Measurements from ENCODE around the gene POP4.
"Not testable (repeated sequence)": the region's sequence is repeated elsewhere in the genome, so short reads cannot be mapped to it uniquely, and the experiment has no call there.

Gene POP4

DNA sequence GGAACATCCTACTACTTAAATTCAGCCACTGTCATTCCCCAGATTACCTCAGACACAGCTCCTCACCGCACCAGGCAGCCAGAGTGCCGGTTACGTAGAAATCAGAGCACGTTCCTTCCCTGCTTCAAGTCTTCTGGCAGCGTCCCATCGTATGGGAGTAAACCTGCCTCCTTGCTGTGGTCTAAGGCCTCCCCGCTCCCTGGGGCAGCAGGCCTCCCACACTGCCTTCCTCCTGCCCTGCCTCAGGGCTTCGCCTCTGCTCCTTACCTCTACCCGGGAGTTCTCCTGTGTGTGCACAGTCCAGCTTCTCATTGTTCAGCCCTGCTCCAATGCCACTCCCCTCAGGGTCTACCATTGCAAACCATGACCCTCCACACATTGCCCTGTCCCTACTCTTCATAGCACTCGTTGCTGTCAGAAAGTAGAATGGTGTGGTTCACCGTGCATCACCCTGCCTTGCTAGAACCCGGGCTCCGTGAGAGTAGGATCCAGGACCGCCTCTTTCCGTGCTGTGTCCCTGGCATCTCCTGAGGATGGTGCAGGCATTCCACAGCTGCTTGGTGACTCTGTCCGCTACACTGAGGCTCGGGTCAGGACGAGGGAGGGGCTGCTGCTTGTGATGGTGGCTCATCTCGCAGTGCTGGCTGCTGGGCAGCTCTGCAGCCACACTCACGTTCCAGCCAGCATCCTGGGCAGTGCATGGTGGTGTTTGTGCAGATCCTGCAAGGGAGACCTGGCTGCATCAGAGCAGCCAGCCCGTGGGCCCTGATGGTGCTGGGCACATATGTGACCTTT is 6.9 kb downstream of the POP4 start:
- no peak for DNase-seq

DNA sequence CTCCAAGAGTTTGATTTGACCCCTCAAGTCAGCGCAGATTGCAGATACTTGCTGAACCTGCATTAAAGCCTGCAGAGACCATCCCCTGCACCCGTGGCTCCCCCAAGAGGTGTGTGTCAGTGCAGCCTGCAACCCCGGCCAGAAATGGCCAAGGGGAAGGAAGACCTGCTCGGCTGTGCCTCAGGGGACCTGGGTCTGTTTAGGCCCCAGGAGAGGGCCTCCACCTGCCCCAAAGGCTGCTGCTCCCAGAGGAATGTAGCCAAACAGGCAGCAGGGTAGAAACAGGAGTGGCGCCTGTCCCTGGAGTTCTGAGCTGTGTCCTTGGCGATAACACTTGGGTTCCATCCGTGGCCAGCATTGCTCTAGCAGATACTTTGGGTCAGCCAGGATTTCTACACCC is 8.0 kb downstream of the POP4 start:
- DNase-seq = no peak

DNA sequence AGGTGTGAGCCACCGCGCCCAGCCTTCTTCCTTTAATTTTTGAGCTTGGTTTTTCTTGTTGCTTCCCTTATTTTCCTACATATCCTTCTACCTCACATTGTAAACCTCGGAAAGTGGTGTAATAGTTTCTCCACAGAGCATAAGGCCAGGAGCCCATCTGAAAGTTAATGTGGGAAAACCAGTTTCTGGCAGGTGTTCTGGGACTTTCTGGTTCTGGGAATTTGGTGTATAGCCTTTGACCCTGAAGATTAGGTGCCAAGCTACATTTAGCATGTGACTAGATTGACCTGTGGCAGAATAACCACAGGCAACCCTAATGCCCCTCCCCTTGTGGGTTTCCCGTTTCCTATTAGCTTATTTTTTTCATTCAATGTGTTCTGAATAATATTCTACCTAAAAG is 8.7 kb downstream of the POP4 start:
- DNase-seq = no peak

DNA sequence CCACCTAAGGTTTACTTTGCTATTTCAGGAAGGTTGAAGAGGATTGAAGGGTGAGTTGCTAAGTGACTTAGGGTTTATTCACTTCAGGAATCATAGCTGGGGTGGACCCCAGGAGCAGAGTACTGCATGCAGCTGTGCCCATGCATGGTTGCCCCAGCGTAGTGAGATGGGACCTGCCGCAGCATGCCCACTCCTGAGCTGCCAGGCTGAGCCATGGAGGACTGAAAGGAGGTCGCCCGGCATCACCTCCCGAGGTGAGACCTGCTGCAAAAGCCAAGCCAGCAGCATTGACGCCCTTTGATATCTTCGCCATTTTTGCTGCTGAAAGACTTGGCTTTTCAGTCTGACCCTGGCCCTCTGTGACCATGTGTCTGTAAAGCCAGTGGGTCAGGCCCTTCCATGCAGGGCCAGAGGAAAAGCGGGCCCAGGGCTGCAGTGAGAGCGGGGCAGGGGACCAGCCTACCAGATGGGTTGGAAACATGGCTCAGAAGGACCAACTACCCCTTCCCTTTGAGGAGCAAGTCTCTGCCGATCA is 9.9 kb downstream of the POP4 start:
- DNase-seq = no peak

DNA sequence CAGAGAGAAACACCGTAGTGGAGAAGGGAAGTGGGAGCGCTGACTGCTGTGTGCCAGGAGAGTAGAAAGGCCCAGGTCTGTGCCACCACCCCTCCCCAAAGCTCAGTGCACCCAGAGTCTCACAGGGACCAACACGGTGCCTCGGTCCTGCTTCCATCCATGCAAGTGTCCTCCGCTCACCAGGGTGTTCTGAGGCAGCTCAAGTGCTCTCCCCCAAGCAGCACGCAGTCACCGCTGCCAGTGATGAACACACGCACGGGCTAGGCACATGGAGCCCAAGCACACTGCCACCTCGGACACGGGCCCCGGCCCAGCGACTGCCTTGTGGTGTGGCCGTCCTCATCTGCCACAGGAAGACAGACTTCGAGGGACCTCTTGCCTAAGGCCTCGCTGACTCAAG is 10.5 kb downstream of the POP4 start:
- no peak for DNase-seq

DNA sequence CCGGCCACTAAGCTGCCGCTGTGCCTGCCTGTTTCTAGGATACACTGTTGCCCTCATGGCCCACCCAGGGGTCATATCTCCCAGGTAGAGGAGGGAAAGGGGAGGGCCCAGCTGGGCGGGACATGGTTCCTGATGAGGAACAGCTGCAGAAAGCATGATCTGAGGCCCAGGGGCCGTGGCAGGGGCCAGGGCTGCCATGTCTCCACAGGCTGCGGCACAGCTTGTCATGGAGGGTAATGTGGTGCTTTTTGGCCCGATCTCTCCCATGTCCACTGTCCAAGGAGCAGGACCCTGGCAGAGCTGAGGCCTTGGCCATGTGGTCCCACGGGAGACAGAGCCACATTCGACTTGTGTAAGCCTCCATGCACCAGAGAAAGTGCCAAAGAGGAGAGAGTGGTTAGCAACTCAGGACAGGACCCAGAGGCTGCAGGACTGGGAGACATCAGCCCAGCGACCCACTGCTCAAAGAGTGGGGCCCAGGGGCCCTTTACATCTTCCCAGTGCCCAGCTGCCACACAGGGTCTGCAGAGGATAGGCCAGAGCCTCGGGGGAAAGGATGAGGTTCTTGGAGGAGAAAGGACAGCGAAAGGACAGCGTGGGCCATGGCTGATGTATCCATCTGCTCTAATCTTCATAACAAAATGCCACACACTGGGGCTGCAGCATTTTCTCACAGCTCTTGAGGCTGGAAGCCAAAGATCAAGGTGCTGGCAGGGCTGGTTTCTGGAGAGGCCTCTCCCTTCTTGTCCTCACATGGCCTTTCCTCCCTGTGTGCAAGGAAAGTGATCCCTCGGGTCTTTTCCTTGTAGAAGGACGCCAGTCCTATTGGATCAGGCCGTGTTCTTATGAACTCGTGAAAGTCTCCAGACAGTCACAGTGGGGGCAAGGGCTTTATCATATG is 11.5 kb downstream of the POP4 start:
- DNase-seq = no peak

DNA sequence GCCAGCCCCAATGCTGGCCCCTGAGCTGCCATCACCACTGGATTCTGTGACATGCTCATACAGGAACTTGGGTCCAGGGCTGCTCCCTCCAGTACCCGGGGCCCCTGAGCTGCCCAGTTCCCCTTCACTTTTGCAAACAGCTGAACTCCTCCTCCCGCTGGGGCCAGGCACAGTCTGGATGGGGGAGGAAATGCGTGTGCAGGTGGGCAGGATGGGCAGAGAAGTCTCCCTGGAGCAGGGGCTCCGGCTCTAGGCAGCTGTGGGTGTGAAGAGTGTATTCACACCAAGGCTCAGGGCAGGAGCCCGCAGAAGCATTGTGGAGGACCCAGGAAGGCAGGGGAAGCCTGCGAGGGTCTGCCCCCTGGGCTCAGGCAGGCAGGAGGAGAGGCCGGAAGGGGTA is 12.4 kb downstream of the POP4 start:
- DNase-seq = no peak

DNA sequence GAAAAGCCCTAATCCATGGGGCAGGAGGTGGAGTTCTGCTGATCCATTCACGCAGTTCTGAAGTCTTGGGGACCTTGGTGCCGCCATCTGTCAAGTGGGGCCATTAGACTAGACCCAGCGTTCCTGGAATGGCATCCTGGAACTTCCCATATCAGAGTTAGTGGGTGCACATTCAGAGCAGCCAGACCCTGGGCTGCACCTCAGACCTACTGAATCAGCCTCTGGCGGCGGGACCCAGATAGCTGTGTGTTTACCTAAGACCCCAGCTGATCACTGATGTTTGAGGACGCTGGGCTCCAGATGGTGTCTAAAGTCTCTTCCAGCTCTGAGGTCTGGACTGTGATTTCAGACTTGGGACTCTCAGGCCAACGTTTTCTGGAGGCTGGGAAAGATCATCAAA is 12.8 kb downstream of the POP4 start:
- DNase-seq = no peak

DNA sequence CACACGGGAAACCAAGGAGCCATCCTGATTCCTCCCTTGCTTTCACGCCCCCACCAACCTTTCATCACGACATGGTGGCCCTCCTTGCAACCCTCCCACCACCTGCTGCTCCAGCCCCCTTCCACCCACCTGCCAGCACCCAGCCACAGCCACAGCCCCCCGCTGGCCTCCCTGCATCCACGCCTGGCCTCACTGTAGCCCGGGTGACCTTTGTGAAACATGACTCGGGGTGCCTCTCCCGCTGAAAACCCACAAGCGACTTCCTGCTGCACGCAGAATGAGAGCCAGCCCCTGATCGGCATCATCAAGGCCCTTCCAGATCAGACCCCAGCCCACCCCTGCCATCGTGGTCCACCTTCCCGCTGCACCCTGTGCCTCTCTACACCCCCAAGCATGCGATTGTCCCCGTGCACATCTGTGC is 14.9 kb downstream of the POP4 start:
- no peak for DNase-seq

DNA sequence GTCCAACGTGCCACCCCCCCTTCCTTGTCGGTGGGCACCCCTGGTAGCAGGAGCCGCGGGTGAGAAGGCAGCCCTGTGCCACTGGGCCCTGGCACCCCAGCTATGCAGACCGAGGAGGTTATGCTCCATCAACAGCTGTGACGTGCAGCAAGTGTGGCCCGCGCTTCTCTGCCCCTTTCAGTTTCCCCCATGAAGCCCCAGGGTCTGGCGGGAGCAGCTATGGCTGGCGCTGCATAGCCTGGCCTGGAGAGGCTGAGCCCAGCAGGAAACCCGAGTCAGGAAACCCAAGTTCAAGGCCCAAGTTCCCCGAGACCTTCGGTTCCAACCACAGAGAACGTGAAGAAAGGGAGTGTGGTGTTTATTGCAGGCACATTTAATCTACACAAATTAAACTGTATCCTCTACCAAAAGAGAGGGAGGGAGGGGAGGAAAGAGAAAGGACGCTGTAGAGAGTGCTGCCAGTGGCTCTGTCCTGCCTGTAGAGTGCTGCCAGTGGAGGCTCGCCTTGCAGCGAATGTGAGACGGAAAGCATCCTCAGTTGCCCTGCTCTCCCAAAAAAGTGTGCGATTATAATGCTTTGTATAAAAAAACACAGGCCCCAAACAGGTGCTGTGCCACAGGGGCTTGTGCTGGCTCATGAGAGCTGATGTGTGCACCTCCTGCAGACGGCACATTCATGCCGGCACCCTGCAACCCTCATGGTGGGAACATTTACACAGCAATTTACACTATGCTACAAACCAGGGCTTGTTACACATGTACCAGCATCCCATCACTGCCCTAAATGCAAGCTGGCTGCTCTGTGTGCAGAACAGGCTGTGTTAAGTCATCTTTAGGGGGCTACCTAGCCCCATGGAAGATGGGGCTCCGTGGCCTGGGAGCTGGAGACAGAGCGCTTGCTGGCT is 16.3 kb downstream of the POP4 start:
- DNase-seq = no peak

DNA sequence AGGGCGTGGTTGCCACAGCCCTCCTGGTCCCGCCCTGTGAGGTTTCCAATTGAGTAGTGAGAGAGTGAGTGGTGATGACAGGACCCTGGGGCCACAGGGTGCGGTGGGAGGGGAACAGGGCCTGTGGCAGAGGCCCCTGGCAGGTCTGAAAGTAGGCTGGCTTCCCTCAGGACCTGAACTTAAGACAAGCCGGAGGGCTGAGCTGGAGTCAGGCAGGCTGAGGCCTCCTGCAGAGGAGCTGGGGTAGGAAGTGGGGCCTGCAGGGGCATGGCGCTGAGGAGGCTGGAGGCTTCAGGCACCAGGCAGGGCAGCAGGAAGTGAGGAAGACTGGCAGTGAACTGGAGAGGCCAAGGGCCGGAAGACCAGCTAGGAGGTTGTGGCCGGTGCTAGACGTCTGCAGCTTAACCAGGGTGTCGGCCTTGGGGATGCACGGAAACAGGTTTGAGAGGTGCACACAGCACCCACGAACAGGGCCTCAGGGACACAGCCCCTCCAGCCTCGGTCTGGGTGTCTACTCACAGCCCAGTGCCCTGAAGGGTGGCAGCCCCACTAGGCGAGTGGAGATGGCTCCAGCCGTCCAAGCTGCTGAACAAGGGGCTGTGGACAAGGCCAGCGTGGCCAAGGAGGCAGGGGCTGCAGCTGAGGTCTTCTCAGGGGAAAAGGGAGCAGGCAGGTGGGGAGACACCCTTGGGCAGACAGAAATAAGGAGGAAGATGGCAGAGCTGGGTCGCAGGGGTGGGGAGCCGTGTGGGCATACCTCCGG is 17.8 kb downstream of the POP4 start:
- no peak for DNase-seq

DNA sequence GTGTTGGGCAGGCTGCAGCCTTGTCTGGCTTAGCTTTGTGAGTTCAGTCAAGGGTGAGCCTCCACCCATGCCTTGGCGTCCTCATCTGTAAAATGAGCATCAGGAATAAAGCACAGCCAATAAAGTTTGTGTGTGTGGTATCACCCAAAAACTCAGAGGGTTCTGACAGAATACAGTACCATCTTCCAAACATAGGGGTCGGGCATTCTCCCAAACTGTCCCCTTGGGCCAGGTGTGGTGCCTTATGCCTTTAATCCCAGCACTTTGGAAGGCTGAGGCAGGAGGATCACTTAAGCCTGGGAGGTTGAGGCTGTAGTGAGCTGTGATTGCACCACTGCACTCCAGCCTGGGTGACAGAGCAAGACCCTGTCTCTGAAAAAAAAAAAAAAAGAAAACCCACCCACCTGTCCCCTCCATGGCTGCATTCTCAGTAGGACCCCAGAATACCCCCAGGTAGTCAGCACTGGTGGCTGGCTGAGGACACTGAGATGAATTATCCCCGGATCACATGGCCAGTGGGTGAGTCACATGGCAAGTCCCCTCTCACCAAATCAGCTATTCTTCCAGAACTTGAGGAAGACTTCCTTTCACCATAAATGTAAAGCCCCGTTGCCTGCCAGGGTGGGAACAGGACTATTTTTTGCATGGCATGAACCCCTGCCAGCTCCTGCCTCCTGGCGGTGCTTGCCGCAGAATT is 18.6 kb downstream of the POP4 start:
- no peak for DNase-seq

DNA sequence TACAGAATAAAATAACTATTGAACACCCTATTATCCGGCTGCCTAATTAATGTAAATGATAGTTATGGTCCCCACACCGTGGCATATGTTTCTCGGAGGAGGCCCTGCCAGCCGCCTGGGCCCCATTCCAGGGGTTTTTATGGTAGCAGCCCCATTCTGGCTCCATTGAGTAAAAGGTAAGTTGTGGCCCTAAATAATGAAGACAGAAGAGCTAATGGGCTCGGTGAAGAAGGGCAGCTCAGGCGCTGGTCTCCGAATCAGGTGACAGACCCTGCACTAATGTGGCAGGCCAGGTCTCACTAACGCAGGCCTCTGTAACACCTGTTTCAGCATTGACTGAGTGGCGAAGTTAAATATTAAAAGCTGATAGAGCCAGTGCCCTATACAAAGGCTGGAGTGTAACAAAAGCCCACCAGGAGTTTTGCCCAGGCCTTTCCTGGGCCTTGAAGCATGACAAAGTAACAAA is 19.1 kb downstream of the POP4 start:
- DNase-seq = no peak

DNA sequence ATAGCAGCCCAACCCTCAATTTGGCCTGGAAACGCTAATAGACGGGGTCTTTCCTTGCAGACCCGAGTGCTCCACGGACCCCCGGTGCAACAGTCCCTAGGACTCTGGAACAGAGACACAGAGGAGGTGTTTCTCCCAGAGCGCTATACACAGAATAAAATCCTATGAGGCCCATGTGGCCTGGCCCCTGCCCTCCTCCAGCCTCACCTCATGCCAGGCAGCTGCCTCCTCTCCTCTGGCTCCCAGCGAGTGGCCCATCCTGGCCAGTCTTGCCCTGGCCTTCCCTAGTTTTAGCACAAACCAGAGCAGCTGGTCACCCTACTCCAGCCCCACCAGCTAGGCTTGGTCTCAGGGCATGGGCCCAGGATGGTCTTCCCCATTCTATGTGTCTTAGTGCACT is 20.3 kb downstream of the POP4 start:
- DNase-seq = no peak

DNA sequence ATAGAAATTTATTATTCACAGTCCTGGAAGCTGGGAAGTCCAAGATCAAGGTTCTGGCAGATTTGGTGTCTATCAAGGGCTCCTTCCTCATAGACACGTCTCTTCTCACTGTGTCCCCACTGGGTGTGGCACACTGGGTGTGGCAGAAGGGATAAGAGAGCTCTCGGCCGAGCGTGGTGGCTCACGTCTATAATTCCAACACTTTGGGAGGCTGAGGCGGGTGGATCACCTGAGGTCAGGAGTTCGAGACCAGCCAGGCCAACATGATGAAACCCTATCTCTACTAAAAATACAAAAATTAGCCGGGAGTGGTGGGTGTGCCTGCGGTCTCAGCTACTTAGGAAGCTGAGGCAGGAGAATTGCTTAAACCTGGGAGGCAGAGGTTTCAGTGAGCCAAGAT is 20.7 kb downstream of the POP4 start:
- DNase-seq = not testable (repeated sequence)

DNA sequence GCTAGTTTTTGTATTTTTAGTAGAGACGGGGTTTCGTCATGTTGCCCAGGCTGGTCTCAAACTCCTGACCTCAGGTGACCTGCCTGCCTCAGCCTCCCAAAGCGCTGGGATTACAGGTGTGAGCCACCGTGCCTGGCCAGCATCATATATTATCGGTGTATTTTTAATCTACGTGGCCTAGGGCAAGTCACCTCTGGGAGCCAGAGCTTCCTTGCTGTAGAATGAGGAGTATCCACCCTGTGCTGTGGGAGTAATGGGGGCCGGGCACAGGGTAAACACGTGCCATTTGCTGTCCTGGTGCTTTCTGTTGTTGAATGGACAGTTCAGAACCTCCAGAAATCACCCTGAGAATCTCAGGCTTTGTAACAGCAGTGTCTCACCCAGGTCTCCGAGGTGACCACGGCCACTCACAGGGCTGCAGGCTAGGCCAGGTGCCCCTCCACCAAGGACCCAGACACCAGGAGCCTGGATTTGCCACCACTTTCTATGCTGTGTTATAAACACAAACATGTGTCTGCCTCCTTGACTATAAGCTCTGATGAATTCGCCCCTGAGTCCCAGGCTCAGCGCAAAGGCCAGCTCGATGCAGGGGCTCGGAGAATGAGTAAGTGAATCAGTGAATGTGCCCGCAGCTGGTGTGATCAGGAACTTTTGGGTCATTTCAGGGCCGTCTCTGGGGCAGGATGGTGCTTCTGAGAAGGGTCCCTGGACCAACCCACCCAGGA is 22.7 kb downstream of the POP4 start:
- DNase-seq = no peak

DNA sequence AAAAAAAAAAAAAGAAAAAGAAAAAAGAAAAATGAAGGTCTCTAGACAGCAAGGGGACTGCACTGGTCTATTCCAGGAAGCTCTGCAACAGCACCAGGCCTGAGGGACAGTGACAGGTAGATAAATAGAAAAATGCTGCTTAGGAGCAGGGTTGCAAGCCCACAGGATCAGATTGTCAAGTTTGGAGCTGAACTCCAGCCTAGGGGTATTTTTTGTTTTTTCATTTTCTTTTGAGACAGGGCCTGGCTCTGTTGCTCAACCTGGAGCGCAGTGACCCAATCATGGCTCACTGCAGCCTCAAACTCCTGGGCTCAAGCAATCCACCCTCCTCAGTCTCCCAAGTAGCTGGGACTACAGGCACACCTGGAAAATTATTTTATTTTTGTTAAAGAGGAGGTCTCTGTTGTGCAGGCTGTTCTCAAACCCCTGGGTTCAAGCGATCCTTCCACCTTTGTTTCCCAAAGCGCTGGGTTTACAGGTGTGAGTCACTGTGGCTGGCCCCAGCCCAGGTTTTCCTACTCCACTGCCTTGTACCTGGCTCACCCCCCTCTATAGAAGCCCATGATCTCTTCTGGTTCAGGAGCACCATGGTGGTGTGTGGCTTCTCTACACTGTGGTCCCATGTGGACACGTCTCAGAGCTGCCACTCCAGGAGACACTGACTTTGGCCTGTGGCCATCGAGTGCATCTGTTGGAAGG is 23.9 kb downstream of the POP4 start:
- DNase-seq = no peak

DNA sequence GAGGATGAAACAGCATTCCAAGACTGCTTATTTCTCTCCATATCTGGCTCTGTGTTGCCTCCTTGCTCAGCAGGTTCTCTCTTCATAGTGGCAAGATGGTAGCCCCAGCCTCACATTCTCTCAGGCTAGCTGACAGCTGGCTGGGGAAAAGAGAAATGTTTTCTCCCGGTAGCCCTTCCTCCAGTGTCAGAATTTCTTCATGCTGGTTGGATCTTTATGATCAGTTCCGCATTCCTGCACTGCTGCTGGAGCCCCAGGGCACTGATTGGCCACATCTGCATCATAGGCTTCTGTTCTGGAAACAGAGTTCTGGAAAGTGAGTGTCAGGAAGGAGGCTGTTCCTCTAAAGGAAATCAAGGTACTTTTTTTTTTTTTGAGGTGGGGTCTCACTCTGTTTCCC is 24.6 kb downstream of the POP4 start:
- DNase-seq = no peak

DNA sequence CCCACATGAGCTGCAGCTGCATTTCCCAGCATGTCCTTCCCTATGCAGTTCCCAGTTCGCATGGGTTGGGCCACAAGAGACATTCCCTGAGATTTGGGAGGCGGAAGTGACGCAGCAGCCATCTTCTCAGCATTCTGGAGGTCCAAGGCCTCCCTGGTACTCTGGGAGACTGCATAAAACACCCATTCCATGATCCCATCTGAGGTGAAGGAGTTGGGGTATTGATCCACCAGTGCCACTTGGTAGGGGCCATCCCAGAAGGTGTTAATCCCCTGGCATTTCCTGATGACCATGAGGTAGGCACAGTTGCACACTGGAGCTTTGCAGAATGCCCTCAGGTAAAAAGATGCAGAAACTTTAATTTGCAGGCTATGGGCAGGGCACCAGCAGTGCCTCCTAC is 25.4 kb downstream of the POP4 start:
- DNase-seq = no peak

DNA sequence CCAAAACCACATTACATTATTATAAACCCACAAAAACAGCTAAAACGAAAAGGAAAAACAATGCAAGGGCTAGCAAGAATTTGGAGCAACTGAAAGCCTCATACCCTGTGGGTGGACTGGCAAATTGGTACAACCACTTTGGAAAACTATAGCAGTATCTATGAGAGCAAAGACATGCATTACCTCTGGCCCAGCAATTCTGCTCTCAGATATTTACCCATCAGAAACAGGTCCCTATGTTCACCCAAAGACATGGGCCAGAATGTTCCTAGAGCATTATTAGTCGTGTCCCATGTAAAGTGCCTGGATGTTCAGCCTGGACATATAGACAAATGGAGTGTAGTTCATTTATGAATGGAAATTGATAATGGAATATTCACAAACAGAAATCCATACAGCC is 27.9 kb downstream of the POP4 start:
- no peak for DNase-seq
